Activated CD8-positive, alpha-beta memory T cell treated with anti-CD3 and anti-CD28 coated beads for 48 hours (primary cell): ENCODE data around the gene PITPNC1.
A peak's percentile ranks its signal among the peaks of the same experiment; 100 is the strongest.
"Not testable (repeated sequence)": the region's sequence is repeated elsewhere in the genome, so short reads cannot be mapped to it uniquely, and the experiment has no call there.

Experiments
- DNase-seq, 3 experiments: peaks; one replicate each; pipeline ENCODE4 v3.0.0-alpha.2; 2020; ENCODE audit warnings: low read depth in 2 of 3, low spot score in 2 of 3

Gene PITPNC1

GRCh38 chr17:67393809-67394397, 16.8 kb downstream of the PITPNC1 start:
- no peak for DNase-seq

DNA sequence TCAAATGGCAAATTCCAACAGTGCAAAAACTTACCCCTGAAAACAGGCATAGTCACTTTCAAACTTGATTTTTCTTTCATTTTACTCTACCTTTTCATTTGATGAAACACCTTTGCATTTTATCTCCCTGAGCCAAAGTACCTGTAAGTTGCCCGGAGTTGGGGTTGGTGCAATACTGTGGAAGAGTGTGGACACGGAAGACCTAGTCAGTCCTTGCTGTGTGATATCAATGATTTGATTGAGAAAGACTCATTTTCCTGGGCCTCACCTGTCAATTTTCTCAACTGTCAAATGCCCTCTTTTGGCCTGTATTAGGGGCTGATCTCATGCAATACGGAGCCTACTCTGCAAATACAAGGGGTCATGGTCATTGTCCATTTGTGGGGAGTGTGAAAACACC, 22.6 kb downstream of the PITPNC1 start:
- DNase-seq: no peak

GRCh38 chr17:67400193-67400592, 23.1 kb downstream of the PITPNC1 start:
- no peak for DNase-seq

GRCh38 chr17:67401106-67401505, 24.0 kb downstream of the PITPNC1 start:
- DNase-seq: no peak

- no peak for DNase-seq
Measured at GRCh38 chr17:67401598-67402504, 24.8 kb downstream of the PITPNC1 start.

- no peak for DNase-seq
Measured at GRCh38 chr17:67403065-67403464, 26.0 kb downstream of the PITPNC1 start.

DNA sequence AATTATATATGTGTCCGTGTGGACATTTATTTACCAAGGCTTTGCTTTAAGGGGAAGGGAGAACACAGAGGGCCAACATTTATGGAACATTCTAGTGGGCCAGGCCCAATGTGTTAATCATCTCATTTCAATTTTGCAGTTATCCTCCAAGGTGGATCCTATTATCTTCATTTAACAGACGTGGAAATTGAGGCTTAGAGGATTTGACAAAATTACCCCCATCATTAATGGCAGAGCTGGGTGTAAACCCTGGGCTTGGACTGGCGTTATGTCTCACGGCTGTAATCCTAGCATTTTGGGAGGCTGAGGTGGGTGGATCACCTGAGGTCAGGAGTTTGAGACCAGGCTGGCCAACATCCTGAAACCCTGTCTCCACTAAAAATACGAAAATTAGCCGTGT, 26.4 kb downstream of the PITPNC1 start:
- no peak for DNase-seq

GRCh38 chr17:67408455-67408830, 31.4 kb downstream of the PITPNC1 start:
- DNase-seq: not testable (repeated sequence)

DNA sequence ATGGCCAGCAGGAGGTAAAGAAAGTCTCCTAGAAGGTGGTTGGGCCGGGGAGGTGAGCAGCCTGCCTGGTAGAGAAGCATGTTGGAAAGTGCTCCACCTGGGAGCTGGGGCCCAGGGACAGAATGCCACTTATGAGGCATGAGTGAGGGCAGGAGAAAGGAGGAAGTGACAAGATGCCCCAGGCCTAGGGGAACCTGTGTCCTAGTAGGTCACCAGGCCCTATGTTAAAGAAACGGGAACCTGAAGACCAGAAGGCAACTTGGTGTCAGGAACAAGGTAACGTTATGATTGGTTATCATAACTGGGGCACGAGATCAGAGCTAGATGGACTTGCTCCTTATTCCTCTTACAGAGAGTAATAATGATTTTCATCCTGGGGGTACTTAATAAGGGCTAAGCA, 34.3 kb downstream of the PITPNC1 start:
- no peak for DNase-seq

- DNase-seq: no peak
Measured at GRCh38 chr17:67412032-67412431, 35.0 kb downstream of the PITPNC1 start.

DNA sequence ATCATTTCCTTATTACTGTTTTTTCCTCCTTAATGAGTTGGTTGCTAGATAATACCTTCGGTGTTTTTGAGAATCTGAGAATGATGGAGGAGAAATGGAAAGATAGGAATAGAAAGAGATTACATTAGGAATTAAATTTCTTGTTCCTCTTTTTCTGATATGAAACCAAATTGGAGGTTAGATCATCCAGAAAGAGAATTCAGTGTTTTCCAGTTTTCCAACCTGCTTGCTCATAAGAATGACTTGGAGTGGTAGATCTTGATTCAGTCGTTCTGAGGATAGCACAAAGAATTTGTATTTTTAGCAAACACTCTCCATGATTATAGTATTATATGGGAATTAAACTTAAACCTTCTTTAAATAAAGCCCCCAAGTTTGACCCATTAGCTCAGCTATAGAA, 35.9 kb downstream of the PITPNC1 start:
- DNase-seq: no peak

DNA sequence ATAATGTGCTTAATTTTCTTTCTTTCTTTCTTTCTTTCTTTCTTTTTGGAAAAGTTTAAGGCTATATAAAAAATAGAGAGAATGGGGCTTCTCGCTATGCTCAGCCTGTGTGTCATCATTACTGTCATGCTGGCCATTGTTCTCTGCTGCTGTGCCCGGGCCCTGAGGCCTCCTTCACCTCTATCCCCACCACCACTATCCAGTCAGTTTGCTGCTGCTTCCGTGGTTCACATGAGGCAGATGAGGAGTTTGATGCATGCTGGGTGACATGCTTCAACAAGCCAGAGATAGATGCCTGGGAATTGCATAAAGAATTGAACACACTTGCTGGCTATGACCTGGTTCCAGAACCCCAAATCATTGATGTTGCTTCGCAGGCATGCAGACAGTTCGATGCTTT, 36.3 kb downstream of the PITPNC1 start:
- DNase-seq: no peak

DNA sequence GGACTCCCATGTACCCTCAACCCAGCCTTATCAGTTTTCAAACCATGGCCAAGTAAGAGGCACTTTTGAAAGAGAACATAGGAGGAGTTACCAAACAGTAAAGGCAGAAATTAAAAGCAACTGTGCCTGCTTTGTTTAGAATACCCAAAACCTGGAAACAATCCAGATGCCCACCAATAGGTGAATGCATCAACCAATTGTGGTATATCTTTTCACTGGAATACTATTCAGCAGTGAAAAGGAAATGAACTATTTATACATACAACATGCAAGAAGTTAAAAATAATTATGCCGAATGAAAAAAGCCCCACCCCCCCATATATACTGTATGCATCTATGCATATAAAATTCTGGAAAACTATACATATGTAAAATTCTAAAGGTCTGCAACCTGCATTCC, 37.0 kb downstream of the PITPNC1 start:
- DNase-seq: no peak

GRCh38 chr17:67414559-67414958, 37.5 kb downstream of the PITPNC1 start:
- no peak for DNase-seq

DNA sequence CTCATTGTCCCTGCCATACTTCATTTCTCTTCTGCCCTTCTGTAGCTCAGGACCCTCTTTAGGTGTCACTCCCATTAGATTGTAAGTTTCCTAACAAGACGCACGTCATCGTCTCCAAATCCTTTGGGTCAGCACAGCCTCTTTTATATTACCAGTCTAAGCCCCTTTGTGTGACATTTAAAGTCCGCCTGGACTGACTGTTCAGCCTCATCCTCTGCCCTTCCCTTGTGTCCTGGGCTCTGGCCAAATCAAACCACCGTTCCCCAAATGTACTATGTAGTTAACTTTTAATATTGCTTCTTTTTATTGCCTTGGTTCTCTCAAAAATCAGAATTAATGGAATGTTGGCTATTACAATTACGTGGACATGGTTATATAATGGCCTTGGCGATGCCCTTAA, 38.2 kb downstream of the PITPNC1 start:
- DNase-seq: no peak

DNA sequence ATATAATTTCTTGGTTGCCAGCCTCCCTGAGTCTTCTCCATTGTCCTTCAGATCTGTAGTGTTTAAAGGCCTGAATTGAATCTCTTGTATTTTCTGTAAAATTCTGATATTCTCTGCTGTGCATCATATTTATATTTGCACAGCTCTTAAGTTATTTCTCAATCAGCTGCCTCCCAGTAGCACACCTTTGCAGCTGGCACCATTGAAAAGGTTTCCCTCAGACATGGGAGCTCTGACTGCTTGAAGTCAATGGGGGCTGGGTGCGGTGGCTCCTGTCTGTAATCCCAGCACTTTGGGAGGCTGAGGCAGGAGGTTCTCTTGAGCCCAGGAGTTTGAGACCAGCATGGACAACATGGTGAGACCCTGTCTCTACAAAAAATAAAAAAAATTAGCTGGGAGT, 40.4 kb downstream of the PITPNC1 start:
- no peak for DNase-seq

GRCh38 chr17:67420994-67421393, 43.9 kb downstream of the PITPNC1 start:
- no peak for DNase-seq

- peak in 1 of 3 experiments; percentile 39 for DNase-seq
Measured at GRCh38 chr17:67421869-67422273, 44.8 kb downstream of the PITPNC1 start.

- not testable (repeated sequence) for DNase-seq
Measured at GRCh38 chr17:67422296-67422695, 45.2 kb downstream of the PITPNC1 start.

GRCh38 chr17:67422897-67423296, 45.8 kb downstream of the PITPNC1 start:
- DNase-seq: no peak

DNA sequence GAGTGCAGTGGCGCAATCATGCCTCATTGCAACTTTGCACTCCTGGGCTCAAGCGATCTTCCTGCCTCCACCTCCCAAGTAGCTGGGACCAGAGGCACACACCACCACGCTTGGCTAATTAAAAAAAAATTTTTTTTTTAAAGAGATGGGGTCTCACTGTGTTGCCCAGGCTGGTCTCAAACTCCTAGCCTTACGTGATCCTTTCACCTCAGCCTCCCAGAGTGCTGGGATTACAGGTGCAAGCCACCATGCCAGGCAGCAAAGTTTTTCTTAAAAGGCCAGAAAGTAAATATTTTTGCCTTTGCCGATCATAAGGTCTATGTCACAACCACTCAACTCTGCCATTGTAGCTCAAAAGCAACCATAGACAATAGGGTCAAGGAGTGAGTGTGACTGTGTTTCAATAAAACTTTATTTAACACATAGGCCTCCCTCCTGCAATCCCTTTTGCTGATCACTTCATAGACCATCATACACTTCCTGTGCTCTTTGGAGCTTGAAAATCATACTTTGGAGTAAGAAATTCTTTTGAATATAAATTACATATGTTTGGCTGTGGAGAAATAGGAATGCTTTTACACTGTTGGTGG, 48.6 kb downstream of the PITPNC1 start:
- no peak for DNase-seq

DNA sequence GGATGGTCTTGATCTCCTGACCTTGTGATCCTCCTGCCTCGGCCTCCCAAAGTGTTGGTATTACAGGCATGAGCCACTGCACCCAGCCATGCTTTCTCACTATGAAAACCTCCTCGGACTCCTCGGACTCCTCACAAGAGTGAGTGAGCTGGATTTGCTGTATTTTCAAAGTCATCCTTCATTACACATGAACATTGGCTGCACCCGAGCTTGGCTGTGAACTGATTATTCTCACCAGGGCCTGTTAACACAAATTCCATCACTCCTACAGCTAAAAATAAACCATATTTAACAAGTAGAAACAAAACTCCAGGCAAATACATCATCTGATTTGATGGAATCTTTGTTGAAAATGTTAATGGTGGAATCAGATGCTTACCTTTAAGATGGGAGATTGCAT, 50.3 kb downstream of the PITPNC1 start:
- DNase-seq: no peak
